Measurements from ENCODE around the gene ADGRB2. TPM values are rescaled to one million over a fixed set of nuclear protein-coding genes. Genes with fewer than 3 reads are reported as not detected.

ADGRB2 gene
- total and polyA plus RNA-seq, 2 donors (not counting 1 experiment from before 2014, with no cell fraction given) = 4.4 to 10.4 TPM

GRCh38 chr1:31785947-31786290 lies 21.8 kb upstream of the ADGRB2 start:
- Histone ChIP-seq H3K27me3 (ENCODE audit: control insufficient read depth, insufficient read depth, low read length) (no peaks in the 10 kb centered on the region), H3K9me3 (ENCODE audit: control insufficient read depth, insufficient read depth, low read depth, low read length) (no peaks in the 10 kb centered on the region), H2AFZ (ENCODE audit: low read length) (no peak overlapping the region), H3K9ac (ENCODE audit: insufficient read depth, low read length) (no peak overlapping the region), H3K79me2 (ENCODE audit: control insufficient read depth, insufficient read depth, low read length) (no peaks in the 10 kb centered on the region), H3K27ac (ENCODE audit: insufficient read depth, low read length) (no peak overlapping the region), H3K4me3 (replicated peaks in 1 of 4; ENCODE audit: control extremely low read depth in 1 of 4, insufficient read depth in 1 of 4, low read depth in 3 of 4, low read length in 4 of 4) (no peak overlapping the region), H4K20me1 (ENCODE audit: control insufficient read depth, extremely low read depth, insufficient read depth, low read length) (no peaks in the 10 kb centered on the region), H3K4me1 (ENCODE audit: control insufficient read depth, extremely low read depth, insufficient read depth, low read length) (peaks cover 13% of the 10 kb centered on the region), H3K36me3 (ENCODE audit: control insufficient read depth, insufficient read depth, low read length) (peaks cover 2% of the 10 kb centered on the region), H3K4me2 (ENCODE audit: extremely low read depth, insufficient read depth, low read length) (no peak overlapping the region)
- DNase-seq (ENCODE audit: low read depth in 2 of 2) = no peak
- TF ChIP-seq CTCF (conservative IDR thresholded peaks at IDR 0.05 in 1 of 2, IDR thresholded peaks at IDR 0.05 in 1 of 2; ENCODE audit: low read depth in 1 of 2, low read length in 2 of 2) (no peak), EZH2 (IDR thresholded peaks at IDR 0.05; ENCODE audit: low read length, missing control alignments) (no peak)

GRCh38 chr1:31785020-31785946 lies 21.1 kb upstream of the ADGRB2 start:
- DNase-seq (ENCODE audit: low read depth in 2 of 2) = no peak
- Histone ChIP-seq H4K20me1 (ENCODE audit: control insufficient read depth, extremely low read depth, insufficient read depth, low read length) (no peaks in the 10 kb centered on the region), H2AFZ (ENCODE audit: low read length) (no peak overlapping the region), H3K79me2 (ENCODE audit: control insufficient read depth, insufficient read depth, low read length) (no peaks in the 10 kb centered on the region), H3K4me3 (replicated peaks in 1 of 4; ENCODE audit: control extremely low read depth in 1 of 4, insufficient read depth in 1 of 4, low read depth in 3 of 4, low read length in 4 of 4) (no peak overlapping the region), H3K9me3 (ENCODE audit: control insufficient read depth, insufficient read depth, low read depth, low read length) (no peaks in the 10 kb centered on the region), H3K4me2 (ENCODE audit: extremely low read depth, insufficient read depth, low read length) (no peak overlapping the region), H3K27ac (ENCODE audit: insufficient read depth, low read length) (no peak overlapping the region), H3K9ac (ENCODE audit: insufficient read depth, low read length) (no peak overlapping the region), H3K4me1 (ENCODE audit: control insufficient read depth, extremely low read depth, insufficient read depth, low read length) (peaks cover 13% of the 10 kb centered on the region), H3K36me3 (ENCODE audit: control insufficient read depth, insufficient read depth, low read length) (no peaks in the 10 kb centered on the region), H3K27me3 (ENCODE audit: control insufficient read depth, insufficient read depth, low read length) (no peaks in the 10 kb centered on the region)
- TF ChIP-seq EZH2 (IDR thresholded peaks at IDR 0.05; ENCODE audit: low read length, missing control alignments) (no peak), CTCF (conservative IDR thresholded peaks at IDR 0.05 in 1 of 2, IDR thresholded peaks at IDR 0.05 in 1 of 2; ENCODE audit: low read depth in 1 of 2, low read length in 2 of 2) (no peak)

GRCh38 chr1:31784356-31785019 lies 20.3 kb upstream of the ADGRB2 start:
- H3K36me3 ChIP-seq (ENCODE audit: control insufficient read depth, insufficient read depth, low read length) = no peaks in the 10 kb centered on the region
- H3K27ac ChIP-seq (ENCODE audit: insufficient read depth, low read length) = no peak overlapping the region
- no peak for DNase-seq (ENCODE audit: low read depth in 2 of 2)
- H3K4me1 ChIP-seq (ENCODE audit: control insufficient read depth, extremely low read depth, insufficient read depth, low read length) = peaks cover 7% of the 10 kb centered on the region
- no peaks in the 10 kb centered on the region for H3K9me3 ChIP-seq (ENCODE audit: control insufficient read depth, insufficient read depth, low read depth, low read length)
- no peaks in the 10 kb centered on the region for H3K27me3 ChIP-seq (ENCODE audit: control insufficient read depth, insufficient read depth, low read length)
- H3K4me2 ChIP-seq (ENCODE audit: extremely low read depth, insufficient read depth, low read length) = no peak overlapping the region
- no peak overlapping the region for H3K4me3 ChIP-seq (replicated peaks in 1 of 4; ENCODE audit: control extremely low read depth in 1 of 4, insufficient read depth in 1 of 4, low read depth in 3 of 4, low read length in 4 of 4)
- no peak overlapping the region for H3K9ac ChIP-seq (ENCODE audit: insufficient read depth, low read length)
- H3K79me2 ChIP-seq (ENCODE audit: control insufficient read depth, insufficient read depth, low read length) = no peaks in the 10 kb centered on the region
- H2AFZ ChIP-seq (ENCODE audit: low read length) = no peak overlapping the region
- TF ChIP-seq EZH2 (IDR thresholded peaks at IDR 0.05; ENCODE audit: low read length, missing control alignments) (no peak), CTCF (conservative IDR thresholded peaks at IDR 0.05 in 1 of 2, IDR thresholded peaks at IDR 0.05 in 1 of 2; ENCODE audit: low read depth in 1 of 2, low read length in 2 of 2) (no peak)
- no peaks in the 10 kb centered on the region for H4K20me1 ChIP-seq (ENCODE audit: control insufficient read depth, extremely low read depth, insufficient read depth, low read length)
